Measurements from ENCODE around the gene CDH11.

DNA sequence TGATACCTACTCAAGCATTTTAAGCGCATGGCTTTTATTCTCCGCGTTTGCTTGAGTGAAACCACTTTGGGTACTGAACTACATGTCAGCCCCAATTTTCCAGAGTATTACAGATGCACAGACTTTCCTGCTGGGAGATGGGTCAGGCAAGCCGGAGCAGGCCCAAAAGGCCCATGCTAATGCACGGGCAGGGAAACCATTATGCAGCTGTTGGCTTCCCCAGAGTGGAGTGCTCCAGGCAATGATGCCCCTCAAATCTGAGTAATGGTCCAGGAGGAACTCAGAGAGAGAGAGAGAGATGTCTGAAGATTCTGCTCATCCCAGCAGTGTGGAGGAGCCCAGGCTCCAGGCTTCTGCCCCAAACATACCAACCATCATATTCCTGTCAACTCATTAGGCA lies 80.2 kb downstream of the CDH11 start:
- no peak for TF ChIP-seq ARNT (IDR thresholded peaks at IDR 0.05)
- no peak for TF ChIP-seq FOXM1 (IDR thresholded peaks at IDR 0.05; ENCODE audit: borderline replicate concordance)
- no peak for TF ChIP-seq BHLHE40 (IDR thresholded peaks at IDR 0.05; ENCODE audit: borderline replicate concordance)
- TF ChIP-seq NFRKB (IDR thresholded peaks at IDR 0.05) = no peak
- TF ChIP-seq FOXA1 (IDR thresholded peaks at IDR 0.05) = no peak
- TF ChIP-seq SP1 (IDR thresholded peaks at IDR 0.05) = no peak
- no peak for TF ChIP-seq L3MBTL2 (conservative IDR thresholded peaks at IDR 0.05)

Data from HEK293T (cell line).